OCI-LY3 (cell line): Measurements from ENCODE around the gene MCU.

Experiments
- H2AFZ ChIP-seq: fragments of 200-600, 300-600 bp; shearing (Covaris generic); 2 replicates; pipeline ENCODE4 v1.6.0; 2014; ENCODE audit warnings: antibody characterized with exemption, low read depth, low read length
- H3K27ac ChIP-seq: fragments of 200-600, 300-600 bp; sonication (generic); 2 replicates; pipeline ENCODE4 v1.5.1; 2014; ENCODE audit warnings: mild to moderate bottlenecking, low read length, moderate library complexity, mixed read lengths
- H3K27me3 ChIP-seq: fragments of 200-600, 300-600 bp; sonication (generic); 2 replicates; pipeline ENCODE4 v1.6.1; 2014; ENCODE audit warnings: low read depth, low read length, mixed read lengths
- H3K36me3 ChIP-seq: fragments of 200-600, 300-600 bp; sonication (generic); replicated peaks from 2 replicates; pipeline ENCODE3; 2014; ENCODE audit warnings: low read depth, low read length, mixed read lengths
- H3K4me1 ChIP-seq: fragments of 300-600, 200-600 bp; sonication (generic); 2 replicates; pipeline ENCODE4 v1.6.1; 2014; ENCODE audit warnings: low read length, mixed read lengths
- H3K4me2 ChIP-seq: fragments of 200-600, 300-600 bp; sonication (generic); 2 replicates; pipeline ENCODE4 v1.6.1; 2014; ENCODE audit warnings: low read length, mixed read lengths
- H3K4me3 ChIP-seq: fragments of 300-600, 200-600 bp; sonication (generic); 2 replicates; pipeline ENCODE4 v1.5.1; 2014; ENCODE audit warnings: antibody characterized with exemption, mild to moderate bottlenecking, low read length, moderate library complexity
- H3K79me2 ChIP-seq: fragments of 300-600, 200-600 bp; shearing (Covaris generic); 2 replicates; pipeline ENCODE4 v1.6.1; 2014; ENCODE audit warnings: mild to moderate bottlenecking, low read length, mixed read lengths
- H3K9ac ChIP-seq: fragments of 300-600, 200-600 bp; shearing (Covaris generic); 2 replicates; pipeline ENCODE4 v1.6.0; 2014; ENCODE audit warnings: mild to moderate bottlenecking, low read length, moderate library complexity
- H3K9me3 ChIP-seq: fragments of 200-600, 300-600 bp; shearing (Covaris generic); 2 replicates; pipeline ENCODE4 v1.6.1; 2014; ENCODE audit warnings: low read length, mixed read lengths; ENCODE audit not compliant: insufficient read depth
- H4K20me1 ChIP-seq: fragments of 200-600, 300-600 bp; sonication (generic); 2 replicates; pipeline ENCODE4 v1.6.1; 2016; ENCODE audit warnings: low read length, mixed read lengths; ENCODE audit not compliant: insufficient read depth
- EZH2phosphoT487 ChIP-seq: fragments of 200-600 bp; shearing (Covaris generic); IDR thresholded peaks from 2 replicates; pipeline ENCODE4 v1.6.1; 2018; ENCODE audit warnings: antibody characterized with exemption, mixed run types, low read depth
- TF ChIP-seq, protein P1 (sequence below): fragments of 200-600, 300-600 bp; sonication (generic); IDR thresholded peaks from 2 replicates; pipeline ENCODE4 v1.5.1; 2014; ENCODE audit warnings: antibody characterized with exemption, low read length, low read depth

Gene MCU

GRCh38 chr10:72658696-72659400, 33.1 kb upstream of the MCU start:
- no peak overlapping the region for H3K27ac ChIP-seq
- no peak overlapping the region for H3K4me2 ChIP-seq
- no peaks in the 10 kb centered on the region for H3K36me3 ChIP-seq
- no peak for TF ChIP-seq EZH2phosphoT487
- H3K79me2 ChIP-seq = no peaks in the 10 kb centered on the region
- H3K9me3 ChIP-seq = no peaks in the 10 kb centered on the region
- no peaks in the 10 kb centered on the region for H4K20me1 ChIP-seq
- H3K9ac ChIP-seq = no peak overlapping the region
- H3K4me3 ChIP-seq = no peak overlapping the region
- H3K4me1 ChIP-seq = no peaks in the 10 kb centered on the region
- H2AFZ ChIP-seq = no peak overlapping the region
- no peaks in the 10 kb centered on the region for H3K27me3 ChIP-seq

GRCh38 chr10:72659694-72660093, 32.2 kb upstream of the MCU start:
- H3K4me3 ChIP-seq = no peak overlapping the region
- no peak overlapping the region for H2AFZ ChIP-seq

DNA sequence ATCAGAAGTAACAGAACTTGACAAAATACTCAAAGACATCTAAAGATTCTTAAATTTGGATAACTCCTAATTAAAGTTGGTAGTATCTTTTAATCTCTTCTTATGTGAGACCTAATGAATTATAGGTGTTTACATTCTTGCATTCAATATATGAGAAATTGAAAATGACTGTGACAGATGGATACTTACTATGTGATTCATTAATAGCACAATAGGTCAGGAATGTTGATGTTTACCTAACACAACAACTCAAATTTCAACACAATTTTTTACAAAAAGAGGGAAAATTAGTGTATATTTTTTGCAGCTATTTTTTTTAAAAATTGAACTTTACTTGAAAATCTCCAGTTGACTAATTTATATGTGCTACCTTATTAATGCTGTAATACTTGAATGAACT, 31.7 kb upstream of the MCU start:
- no peak for TF ChIP-seq EZH2phosphoT487
- TF ChIP-seq, protein P1, sequence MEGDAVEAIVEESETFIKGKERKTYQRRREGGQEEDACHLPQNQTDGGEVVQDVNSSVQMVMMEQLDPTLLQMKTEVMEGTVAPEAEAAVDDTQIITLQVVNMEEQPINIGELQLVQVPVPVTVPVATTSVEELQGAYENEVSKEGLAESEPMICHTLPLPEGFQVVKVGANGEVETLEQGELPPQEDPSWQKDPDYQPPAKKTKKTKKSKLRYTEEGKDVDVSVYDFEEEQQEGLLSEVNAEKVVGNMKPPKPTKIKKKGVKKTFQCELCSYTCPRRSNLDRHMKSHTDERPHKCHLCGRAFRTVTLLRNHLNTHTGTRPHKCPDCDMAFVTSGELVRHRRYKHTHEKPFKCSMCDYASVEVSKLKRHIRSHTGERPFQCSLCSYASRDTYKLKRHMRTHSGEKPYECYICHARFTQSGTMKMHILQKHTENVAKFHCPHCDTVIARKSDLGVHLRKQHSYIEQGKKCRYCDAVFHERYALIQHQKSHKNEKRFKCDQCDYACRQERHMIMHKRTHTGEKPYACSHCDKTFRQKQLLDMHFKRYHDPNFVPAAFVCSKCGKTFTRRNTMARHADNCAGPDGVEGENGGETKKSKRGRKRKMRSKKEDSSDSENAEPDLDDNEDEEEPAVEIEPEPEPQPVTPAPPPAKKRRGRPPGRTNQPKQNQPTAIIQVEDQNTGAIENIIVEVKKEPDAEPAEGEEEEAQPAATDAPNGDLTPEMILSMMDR = no peak

More at GRCh38 chr10:72659694-72660093, 32.2 kb upstream of the MCU start:
- no peaks in the 10 kb centered on the region for H4K20me1 ChIP-seq
- no peak overlapping the region for H3K9ac ChIP-seq
- H3K79me2 ChIP-seq = no peaks in the 10 kb centered on the region
- no peak overlapping the region for H3K4me2 ChIP-seq
- no peak overlapping the region for H3K27ac ChIP-seq
- TF ChIP-seq EZH2phosphoT487 = no peak
- TF ChIP-seq, protein P1 = no peak
- no peaks in the 10 kb centered on the region for H3K9me3 ChIP-seq
- H3K36me3 ChIP-seq = no peaks in the 10 kb centered on the region
- no peaks in the 10 kb centered on the region for H3K27me3 ChIP-seq
- no peaks in the 10 kb centered on the region for H3K4me1 ChIP-seq

DNA sequence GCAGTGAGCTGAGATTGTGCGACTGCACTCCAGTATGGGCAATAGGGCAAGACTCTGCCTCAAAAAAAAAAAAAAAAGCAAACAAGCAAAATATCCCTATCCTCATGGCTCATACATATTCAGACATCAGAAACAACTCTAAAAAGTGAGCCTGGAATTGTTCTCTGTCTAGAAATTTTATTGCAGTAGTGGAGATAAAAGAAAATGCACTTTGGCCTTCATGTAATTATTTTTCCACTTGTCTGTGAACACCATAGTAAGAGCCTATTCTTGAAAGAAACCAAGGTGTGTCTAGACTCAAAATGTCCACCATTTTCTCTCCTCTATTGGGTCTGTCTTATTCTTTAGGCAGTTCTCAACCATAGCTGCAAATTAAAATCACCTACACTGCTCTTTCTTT, 30.5 kb upstream of the MCU start:
- no peak overlapping the region for H3K9ac ChIP-seq
- no peaks in the 10 kb centered on the region for H4K20me1 ChIP-seq
- H3K4me3 ChIP-seq = no peak overlapping the region
- H3K27me3 ChIP-seq = no peaks in the 10 kb centered on the region
- no peaks in the 10 kb centered on the region for H3K9me3 ChIP-seq
- no peak overlapping the region for H2AFZ ChIP-seq
- TF ChIP-seq, protein P1 = no peak
- H3K4me1 ChIP-seq = no peaks in the 10 kb centered on the region
- H3K79me2 ChIP-seq = no peaks in the 10 kb centered on the region
- no peak overlapping the region for H3K27ac ChIP-seq
- no peaks in the 10 kb centered on the region for H3K36me3 ChIP-seq
- no peak overlapping the region for H3K4me2 ChIP-seq

More for the DNA sequence above, 31.7 kb upstream of the MCU start:
- Histone ChIP-seq H3K79me2 (no peaks in the 10 kb centered on the region), H2AFZ (no peak overlapping the region), H4K20me1 (no peaks in the 10 kb centered on the region), H3K27me3 (no peaks in the 10 kb centered on the region), H3K9me3 (no peaks in the 10 kb centered on the region), H3K4me2 (no peak overlapping the region), H3K4me3 (no peak overlapping the region), H3K4me1 (no peaks in the 10 kb centered on the region), H3K9ac (no peak overlapping the region), H3K27ac (no peak overlapping the region), H3K36me3 (no peaks in the 10 kb centered on the region)
